Loucy (cell line): Measurements from ENCODE around the gene ATP5MK.

Source experiments
- H2AFZ ChIP-seq: fragments of 200-600 bp; sonication (generic); 2 replicates; pipeline ENCODE4 v1.6.0; 2016; ENCODE audit warnings: antibody characterized with exemption, mild to moderate bottlenecking, low read length, moderate library complexity
- H3F3A ChIP-seq: fragments of 200-600 bp; 2 replicates; pipeline ENCODE4 v1.6.0; 2016; ENCODE audit warnings: antibody characterized with exemption, low read depth, mild to moderate bottlenecking
- H3K27me3 ChIP-seq: fragments of 200-600 bp; sonication (generic); 2 replicates; pipeline ENCODE4 v1.6.1; 2014; ENCODE audit warnings: low read length, mild to moderate bottlenecking; ENCODE audit not compliant: insufficient read depth, poor library complexity, severe bottlenecking
- H3K36me3 ChIP-seq: fragments of 200-600 bp; sonication (generic); 2 replicates; pipeline ENCODE4 v1.6.1; 2016; ENCODE audit warnings: low read length; ENCODE audit not compliant: insufficient read depth
- H3K4me1 ChIP-seq: fragments of 200-600 bp; sonication (generic); 2 replicates; pipeline ENCODE4 v1.5.1; 2014; ENCODE audit warnings: low read length, mild to moderate bottlenecking; ENCODE audit not compliant: insufficient read depth, poor library complexity, severe bottlenecking
- H3K4me2 ChIP-seq: fragments of 200-600 bp; sonication (generic); 2 replicates; pipeline ENCODE4 v1.6.0; 2014; ENCODE audit warnings: antibody characterized with exemption, low read length, low read depth, mild to moderate bottlenecking; ENCODE audit not compliant: poor library complexity, severe bottlenecking
- H3K4me3 ChIP-seq: fragments of 200-600 bp; sonication (generic); 2 replicates; pipeline ENCODE4 v1.5.1; 2014; ENCODE audit warnings: low read length, mild to moderate bottlenecking, mixed read lengths; ENCODE audit not compliant: poor library complexity, severe bottlenecking
- H3K79me2 ChIP-seq: fragments of 200-600 bp; sonication (generic); 2 replicates; pipeline ENCODE4 v1.6.1; 2014; ENCODE audit warnings: low read length; ENCODE audit not compliant: insufficient read depth
- H3K9ac ChIP-seq: fragments of 200-600 bp; sonication (generic); 2 replicates; pipeline ENCODE4 v1.6.0; 2014; ENCODE audit warnings: mild to moderate bottlenecking, low read depth, low read length, moderate library complexity; ENCODE audit not compliant: poor library complexity, severe bottlenecking
- H3K9me2 ChIP-seq: fragments of 200-600 bp; sonication (generic); replicated peaks from 2 replicates; pipeline ENCODE4 v1.6.1; 2016; ENCODE audit warnings: low read depth, low read length, mixed read lengths
- H3K9me3 ChIP-seq: fragments of 200-600 bp; sonication (generic); 2 replicates; pipeline ENCODE4 v1.6.1; 2014; ENCODE audit warnings: mild to moderate bottlenecking, antibody characterized with exemption, low read length, low read depth; ENCODE audit not compliant: insufficient read depth
- H4K20me1 ChIP-seq: fragments of 200-600 bp; sonication (generic); 2 replicates; pipeline ENCODE4 v1.6.0; 2014; ENCODE audit warnings: antibody characterized with exemption, low read length, mild to moderate bottlenecking; ENCODE audit not compliant: insufficient read depth, poor library complexity, severe bottlenecking
- EZH2phosphoT487 ChIP-seq: fragments of 200-600 bp; IDR thresholded peaks from 2 replicates; pipeline ENCODE4 v1.6.1; 2018; ENCODE audit warnings: antibody characterized with exemption, mild to moderate bottlenecking, moderate library complexity, borderline replicate concordance
- TF ChIP-seq, protein P1 (sequence below): fragments of 200-600 bp; sonication (generic); conservative IDR thresholded peaks from 2 replicates; pipeline ENCODE4 v1.5.1; 2014; ENCODE audit warnings: mild to moderate bottlenecking, antibody characterized with exemption, low read length

ATP5MK gene

GRCh38 chr10:103443475-103444185 lies 47.4 kb upstream of the ATP5MK start:
- Histone ChIP-seq H3K27me3 (no peaks in the 10 kb centered on the region), H3K9me2 (no peaks in the 10 kb centered on the region), H3K9ac (no peak overlapping the region), H3K36me3 (peaks cover 84% of the 10 kb centered on the region; the same call in 1 of the 2 replicates), H3F3A (no peaks in the 10 kb centered on the region), H3K4me2 (no peak overlapping the region), H3K4me1 (no peaks in the 10 kb centered on the region), H3K9me3 (no peaks in the 10 kb centered on the region), H3K79me2 (peaks cover 17% of the 10 kb centered on the region; the same call in 1 of the 2 replicates), H3K4me3 (no peak overlapping the region), H4K20me1 (no peaks in the 10 kb centered on the region), H2AFZ (no peak overlapping the region)
- TF ChIP-seq, protein P1, sequence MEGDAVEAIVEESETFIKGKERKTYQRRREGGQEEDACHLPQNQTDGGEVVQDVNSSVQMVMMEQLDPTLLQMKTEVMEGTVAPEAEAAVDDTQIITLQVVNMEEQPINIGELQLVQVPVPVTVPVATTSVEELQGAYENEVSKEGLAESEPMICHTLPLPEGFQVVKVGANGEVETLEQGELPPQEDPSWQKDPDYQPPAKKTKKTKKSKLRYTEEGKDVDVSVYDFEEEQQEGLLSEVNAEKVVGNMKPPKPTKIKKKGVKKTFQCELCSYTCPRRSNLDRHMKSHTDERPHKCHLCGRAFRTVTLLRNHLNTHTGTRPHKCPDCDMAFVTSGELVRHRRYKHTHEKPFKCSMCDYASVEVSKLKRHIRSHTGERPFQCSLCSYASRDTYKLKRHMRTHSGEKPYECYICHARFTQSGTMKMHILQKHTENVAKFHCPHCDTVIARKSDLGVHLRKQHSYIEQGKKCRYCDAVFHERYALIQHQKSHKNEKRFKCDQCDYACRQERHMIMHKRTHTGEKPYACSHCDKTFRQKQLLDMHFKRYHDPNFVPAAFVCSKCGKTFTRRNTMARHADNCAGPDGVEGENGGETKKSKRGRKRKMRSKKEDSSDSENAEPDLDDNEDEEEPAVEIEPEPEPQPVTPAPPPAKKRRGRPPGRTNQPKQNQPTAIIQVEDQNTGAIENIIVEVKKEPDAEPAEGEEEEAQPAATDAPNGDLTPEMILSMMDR, result no peak
- TF ChIP-seq EZH2phosphoT487, result no peak

- Histone ChIP-seq H3K79me2 (peaks cover 3% of the 10 kb centered on the region; the same call in 1 of the 2 replicates), H4K20me1 (no peaks in the 10 kb centered on the region), H3K9me2 (no peaks in the 10 kb centered on the region), H3K4me3 (no peak overlapping the region), H3K4me1 (no peaks in the 10 kb centered on the region), H3F3A (no peaks in the 10 kb centered on the region), H3K9ac (no peak overlapping the region), H3K27me3 (no peaks in the 10 kb centered on the region), H3K9me3 (no peaks in the 10 kb centered on the region), H2AFZ (no peak overlapping the region), H3K36me3 (peaks cover 89% of the 10 kb centered on the region; the same call in 1 of the 2 replicates), H3K4me2 (no peak overlapping the region)
- no peak for TF ChIP-seq EZH2phosphoT487
- TF ChIP-seq, protein P1, result no peak
These were observed 45.8 kb upstream of the ATP5MK start for GRCh38 chr10:103442031-103442461.

- no peak overlapping the region for H3K4me2 ChIP-seq
- H3K9me3 ChIP-seq, result no peaks in the 10 kb centered on the region
- no peaks in the 10 kb centered on the region for H3K9me2 ChIP-seq
- H3K4me1 ChIP-seq, result no peaks in the 10 kb centered on the region
- peaks cover 93% of the 10 kb centered on the region; the same call in 1 of the 2 replicates for H3K36me3 ChIP-seq
- no peaks in the 10 kb centered on the region for H3K27me3 ChIP-seq
- H2AFZ ChIP-seq, result no peak overlapping the region
- TF ChIP-seq, protein P1, result no peak
- no peak for TF ChIP-seq EZH2phosphoT487
- H3K4me3 ChIP-seq, result no peak overlapping the region
- H3K9ac ChIP-seq, result no peak overlapping the region
- no peaks in the 10 kb centered on the region; the same call in 1 of the 2 replicates for H3K79me2 ChIP-seq
- no peaks in the 10 kb centered on the region for H3F3A ChIP-seq
- H4K20me1 ChIP-seq, result no peaks in the 10 kb centered on the region
These were observed 45.3 kb upstream of the ATP5MK start for GRCh38 chr10:103441611-103442010.
